Bronchial epithelial cell (primary cell): Measurements from ENCODE around the gene FNDC3B. TPM values are rescaled to one million over a fixed set of nuclear protein-coding genes. Genes with fewer than 3 reads are reported as not detected.
"Not testable (repeated sequence)": the region's sequence is repeated elsewhere in the genome, so short reads cannot be mapped to it uniquely, and the experiment has no call there.

Experiments used
- DNase-seq: peaks from one replicate; pipeline ENCODE4 v3.0.0-alpha.2; 2010; ENCODE audit warnings: low read depth
- FAIRE-seq: peaks from 2 replicates; lab custom pipeline; 2011; peaks lifted over from hg19 to GRCh38; lab: Jason Lieb, UNC
- H3K27me3 ChIP-seq: 2 replicates; pipeline ENCODE4 v1.5.1; 2011; ENCODE audit warnings: low read length; ENCODE audit not compliant: control insufficient read depth, insufficient read depth
- H3K36me3 ChIP-seq: 2 replicates; pipeline ENCODE4 v1.5.1; 2011; ENCODE audit warnings: low read length; ENCODE audit not compliant: control insufficient read depth, insufficient read depth
- H3K4me3 ChIP-seq: 2 replicates; pipeline ENCODE4 v1.5.1; 2011; ENCODE audit warnings: mild to moderate bottlenecking, low read depth, low read length, control low read depth
- total RNA-seq: library from RNA; depleted of rRNA; stranded (reverse); fragments of >200 nt; gene quantifications from 2 replicates; pipeline ENCODE4 v1.2.1, GENCODE V29; 2014
- TF ChIP-seq, protein P1 (sequence below): IDR thresholded peaks from 2 replicates; pipeline ENCODE4 v1.5.1; 2011; ENCODE audit warnings: mild to moderate bottlenecking, moderate library complexity, low read length, control low read depth, inconsistent platforms; ENCODE audit not compliant: insufficient read depth, severe bottlenecking

Gene FNDC3B
- total RNA-seq, result 32.3 and 39.2 TPM in 2 replicates

DNA sequence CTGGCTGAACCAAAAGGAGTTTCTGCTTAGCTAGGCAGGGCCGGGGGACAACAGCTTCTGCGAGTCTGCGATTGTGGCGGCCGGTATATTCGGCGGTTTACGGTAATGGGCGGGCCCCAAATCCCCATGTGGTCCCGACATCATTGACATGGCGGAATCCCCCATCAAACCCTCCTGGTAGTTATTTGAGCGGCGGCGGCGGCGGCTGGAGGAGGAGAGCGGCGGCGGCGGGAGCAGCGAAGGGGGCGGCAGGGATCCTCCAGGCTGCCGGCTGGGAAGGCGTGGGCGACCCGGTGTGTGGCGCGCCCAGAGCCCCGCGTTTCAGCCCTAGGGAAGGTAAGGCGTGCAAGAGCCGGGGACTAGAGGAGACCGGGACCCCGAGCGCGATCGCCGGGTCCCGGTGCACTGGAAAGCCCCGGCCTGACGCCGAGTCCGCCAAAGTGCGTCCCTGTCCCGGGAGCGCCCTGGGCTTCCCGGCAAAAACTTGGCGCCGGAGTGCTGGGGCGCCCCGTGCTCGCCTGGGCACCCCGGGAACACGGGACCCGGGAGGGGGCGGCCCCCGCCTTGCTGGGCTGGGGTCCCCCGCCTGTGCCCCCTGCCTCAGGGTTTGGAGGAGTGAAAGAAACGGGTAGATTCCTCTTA lies at the start of gene FNDC3B:
Gene FNDC3B (plus strand): TSS at position 143 of the 642 bp plus-strand sequence. CDS start 72,902 bp downstream, outside the sequence.
- TF ChIP-seq, protein P1, sequence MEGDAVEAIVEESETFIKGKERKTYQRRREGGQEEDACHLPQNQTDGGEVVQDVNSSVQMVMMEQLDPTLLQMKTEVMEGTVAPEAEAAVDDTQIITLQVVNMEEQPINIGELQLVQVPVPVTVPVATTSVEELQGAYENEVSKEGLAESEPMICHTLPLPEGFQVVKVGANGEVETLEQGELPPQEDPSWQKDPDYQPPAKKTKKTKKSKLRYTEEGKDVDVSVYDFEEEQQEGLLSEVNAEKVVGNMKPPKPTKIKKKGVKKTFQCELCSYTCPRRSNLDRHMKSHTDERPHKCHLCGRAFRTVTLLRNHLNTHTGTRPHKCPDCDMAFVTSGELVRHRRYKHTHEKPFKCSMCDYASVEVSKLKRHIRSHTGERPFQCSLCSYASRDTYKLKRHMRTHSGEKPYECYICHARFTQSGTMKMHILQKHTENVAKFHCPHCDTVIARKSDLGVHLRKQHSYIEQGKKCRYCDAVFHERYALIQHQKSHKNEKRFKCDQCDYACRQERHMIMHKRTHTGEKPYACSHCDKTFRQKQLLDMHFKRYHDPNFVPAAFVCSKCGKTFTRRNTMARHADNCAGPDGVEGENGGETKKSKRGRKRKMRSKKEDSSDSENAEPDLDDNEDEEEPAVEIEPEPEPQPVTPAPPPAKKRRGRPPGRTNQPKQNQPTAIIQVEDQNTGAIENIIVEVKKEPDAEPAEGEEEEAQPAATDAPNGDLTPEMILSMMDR, result no peak
- no peaks in the 10 kb centered on the region for H3K27me3 ChIP-seq
- no peak for FAIRE-seq
- peak within 1 kb of the TSS; percentile 95 for H3K4me3 ChIP-seq
- DNase-seq, result peak; percentile 80
- H3K36me3 ChIP-seq, result no peaks in the 10 kb centered on the region

DNA sequence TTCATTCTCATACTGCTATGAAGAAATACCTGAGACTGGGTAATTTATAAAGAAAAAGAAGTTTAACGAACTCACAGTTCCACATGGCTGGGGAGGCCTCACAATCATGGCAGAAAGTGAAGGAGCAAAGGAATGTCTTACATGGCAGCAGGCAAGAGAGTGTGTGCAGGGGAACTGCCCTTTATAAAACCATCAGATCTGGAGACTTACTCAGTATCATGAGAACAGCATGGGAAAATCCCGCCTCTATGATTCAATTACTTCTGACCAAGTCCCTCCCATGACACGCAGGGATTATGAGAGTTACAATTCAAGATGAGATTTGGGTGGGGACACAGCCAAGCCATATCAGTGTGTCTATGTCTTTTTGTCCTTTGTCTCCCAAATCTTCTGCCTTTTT lies 49.1 kb upstream of the FNDC3B start:
- not testable (repeated sequence) for H3K36me3 ChIP-seq, DNase-seq, H3K27me3 ChIP-seq, FAIRE-seq, H3K4me3 ChIP-seq

DNA sequence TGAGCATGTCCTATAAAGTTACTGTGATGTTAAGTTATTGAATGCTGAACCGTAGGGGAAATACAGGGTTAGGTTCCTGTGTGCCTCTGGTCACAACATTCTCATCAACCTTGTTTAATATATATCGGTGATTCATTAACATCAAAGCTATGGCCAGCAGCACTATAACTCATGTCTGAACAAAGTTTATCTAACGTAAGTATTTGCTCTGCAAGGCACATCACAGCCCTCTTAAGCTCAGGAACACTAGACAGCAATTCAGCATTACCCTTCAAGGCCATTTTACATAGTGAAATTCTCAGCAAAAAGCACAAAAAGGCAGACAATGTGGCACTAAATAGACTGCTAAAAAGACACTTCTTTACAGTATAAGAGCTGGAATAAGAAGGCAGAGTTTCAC lies 48.2 kb upstream of the FNDC3B start:
- FAIRE-seq, result no peak
- no peaks in the 10 kb centered on the region for H3K36me3 ChIP-seq
- TF ChIP-seq, protein P1, result no peak

DNA sequence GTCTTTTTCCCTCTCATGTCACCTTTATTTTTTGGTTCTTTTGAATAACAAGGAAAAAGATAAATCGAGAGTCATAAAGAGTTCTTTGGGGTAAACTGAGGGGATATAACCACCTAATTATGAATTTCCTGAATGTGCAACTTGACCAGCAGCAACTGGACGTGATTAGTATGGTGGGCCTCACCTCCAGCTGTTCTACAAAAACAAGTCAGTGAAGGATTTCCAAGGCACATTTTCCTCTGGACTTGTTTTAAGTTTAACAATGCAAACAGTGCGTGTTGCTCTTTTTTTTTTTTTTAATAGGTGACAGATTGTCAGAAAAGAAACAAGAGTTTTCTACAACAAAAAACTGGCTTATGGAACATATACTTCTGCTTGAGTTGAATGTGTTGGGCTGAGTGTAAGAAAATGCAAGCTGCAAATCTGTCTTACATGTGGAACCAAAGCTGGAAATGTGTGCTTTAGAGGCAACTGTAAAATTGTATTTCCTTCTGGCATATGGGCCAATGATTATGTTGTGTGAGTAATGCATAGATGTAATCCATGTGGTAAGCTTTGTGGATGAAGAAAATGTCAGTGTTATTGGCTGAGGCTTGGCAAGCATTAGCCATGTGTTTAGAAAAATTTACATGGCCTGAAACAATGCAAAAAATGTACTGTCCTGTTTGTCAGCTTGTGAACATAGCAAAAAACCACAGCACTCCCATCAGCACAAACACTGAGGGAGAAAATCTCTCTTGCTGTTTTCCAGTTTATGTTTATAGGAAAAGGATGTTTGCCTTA lies 44.5 kb upstream of the FNDC3B start:
- Histone ChIP-seq H3K27me3 (no peaks in the 10 kb centered on the region), H3K4me3 (no peak overlapping the region), H3K36me3 (no peaks in the 10 kb centered on the region)
- DNase-seq (peak; percentile 66), FAIRE-seq (no peak)
- TF ChIP-seq, protein P1, result no peak

More for the DNA sequence above, 48.2 kb upstream of the FNDC3B start:
- DNase-seq, result peak; percentile 50
- Histone ChIP-seq H3K27me3 (no peaks in the 10 kb centered on the region), H3K4me3 (no peak overlapping the region)

DNA sequence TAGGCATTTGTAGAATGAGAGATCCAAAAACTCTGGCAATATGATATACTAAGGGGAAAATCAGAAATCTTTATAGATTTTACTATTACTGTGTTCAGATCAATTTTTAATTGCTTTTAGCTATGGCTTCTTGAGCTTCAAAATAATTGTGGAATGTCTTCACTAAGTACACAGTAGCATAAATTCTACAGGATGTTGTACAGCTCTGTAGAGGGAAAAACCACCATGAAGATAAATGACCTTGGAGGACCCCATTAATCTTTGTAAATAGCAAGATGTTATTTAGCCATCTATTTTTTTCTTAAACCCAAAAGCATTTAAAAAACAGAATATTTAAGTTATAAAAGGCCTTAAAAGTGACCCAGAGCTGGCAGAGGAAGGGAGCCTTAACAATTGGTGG lies 43.9 kb upstream of the FNDC3B start:
- Histone ChIP-seq H3K27me3 (no peaks in the 10 kb centered on the region), H3K36me3 (no peaks in the 10 kb centered on the region), H3K4me3 (no peak overlapping the region)
- DNase-seq (no peak), FAIRE-seq (no peak)
- TF ChIP-seq, protein P1, result no peak

DNA sequence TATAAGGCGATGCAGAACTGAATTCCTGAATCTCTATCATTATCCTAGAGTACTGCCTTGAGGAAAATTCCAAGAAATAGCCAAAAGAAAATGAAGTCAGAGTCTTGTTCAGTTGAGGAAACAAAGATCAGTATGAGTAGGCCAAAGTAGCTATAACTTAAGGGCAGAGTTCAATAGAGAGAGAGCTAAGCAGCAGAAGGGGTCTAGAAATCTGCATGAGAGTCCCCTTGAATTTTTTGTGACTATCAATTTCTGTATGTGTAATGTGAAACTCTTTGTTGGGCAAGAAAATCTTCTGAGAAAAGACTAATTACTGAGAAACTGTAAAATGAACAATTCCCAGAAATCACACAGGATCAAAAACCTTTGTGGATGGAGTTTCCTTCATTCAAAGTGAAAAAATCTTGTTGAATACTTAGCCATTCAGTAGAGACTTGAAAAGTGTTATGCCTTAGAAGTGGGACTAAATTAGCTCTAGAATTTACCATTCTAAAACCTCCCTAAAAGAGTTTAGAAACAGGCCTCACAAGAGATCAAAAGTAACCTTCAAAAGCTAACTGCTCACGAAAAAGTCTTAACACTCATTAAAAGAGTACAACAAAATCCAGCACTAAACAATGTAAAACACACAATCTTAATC lies 43.1 kb upstream of the FNDC3B start:
- FAIRE-seq (no peak), DNase-seq (no peak)
- Histone ChIP-seq H3K4me3 (no peak overlapping the region), H3K27me3 (no peaks in the 10 kb centered on the region), H3K36me3 (no peaks in the 10 kb centered on the region)
- TF ChIP-seq, protein P1, result no peak

DNA sequence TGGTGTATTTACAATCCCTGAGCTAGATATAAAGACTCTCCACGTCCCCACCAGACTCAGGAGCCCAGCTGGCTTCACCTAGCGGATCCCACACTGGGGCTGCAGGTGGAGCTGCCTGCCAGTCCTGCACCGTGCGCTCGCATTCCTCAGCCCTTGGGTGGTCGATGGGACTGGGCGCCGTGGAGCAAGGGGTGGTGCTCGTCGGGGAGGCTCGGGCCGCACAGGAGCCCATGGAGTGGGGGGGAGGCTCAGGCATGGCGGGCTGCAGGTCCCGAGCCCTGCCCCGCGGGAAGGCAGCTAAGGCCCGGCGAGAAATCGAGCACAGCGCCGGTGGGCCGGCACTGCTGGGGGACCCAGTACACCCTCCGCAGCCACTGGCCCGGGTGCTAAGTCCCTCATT lies 40.6 kb upstream of the FNDC3B start:
- not testable (repeated sequence) for H3K36me3 ChIP-seq, H3K27me3 ChIP-seq, FAIRE-seq, DNase-seq, H3K4me3 ChIP-seq

DNA sequence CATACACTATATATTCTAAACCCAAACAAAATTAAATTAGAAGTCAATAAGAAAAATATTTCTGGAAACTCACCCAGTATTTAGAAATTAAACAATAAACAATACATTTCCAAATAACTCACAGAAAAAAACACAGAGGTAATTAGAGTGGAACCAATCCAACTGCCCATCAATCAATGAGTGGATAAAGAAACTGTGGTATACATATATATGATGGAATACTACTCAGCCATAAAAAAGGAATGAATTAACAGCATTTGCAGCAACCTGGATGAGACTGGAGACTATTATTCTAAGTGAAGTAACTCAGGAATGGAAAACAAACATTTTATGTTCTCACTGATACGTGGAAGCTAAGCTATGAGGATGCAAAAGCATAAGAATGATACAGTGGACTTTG lies 37.8 kb upstream of the FNDC3B start:
- not testable (repeated sequence) for FAIRE-seq, H3K4me3 ChIP-seq, H3K36me3 ChIP-seq, H3K27me3 ChIP-seq, DNase-seq
